Glomerular visceral epithelial cell (primary cell): ENCODE data around the gene CDCA3.

Source experiments
- DNase-seq: peaks from one replicate; pipeline ENCODE4 v3.0.0-alpha.2; 2016; ENCODE audit errors: extremely low spot score

Gene CDCA3

DNA sequence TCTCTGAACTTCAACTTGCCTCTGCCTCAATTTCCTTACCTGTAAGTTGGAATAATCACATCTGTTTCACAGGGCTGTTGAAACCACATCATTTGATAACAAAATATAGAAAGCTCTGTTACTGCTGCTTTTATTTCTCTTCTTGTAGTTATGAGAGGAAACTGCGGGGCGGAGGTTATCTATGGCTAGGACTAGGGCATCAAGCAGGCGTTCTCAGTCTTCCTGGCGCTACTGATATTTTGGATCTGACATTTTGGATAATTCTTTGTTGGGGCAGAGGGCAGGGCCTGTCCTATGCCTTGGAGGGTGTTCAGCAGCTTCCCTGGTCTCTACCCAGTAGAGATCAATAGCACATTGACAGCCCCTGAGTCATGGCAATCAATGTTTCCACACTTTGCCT is 19.0 kb downstream of the CDCA3 start:
- no peak for DNase-seq

DNA sequence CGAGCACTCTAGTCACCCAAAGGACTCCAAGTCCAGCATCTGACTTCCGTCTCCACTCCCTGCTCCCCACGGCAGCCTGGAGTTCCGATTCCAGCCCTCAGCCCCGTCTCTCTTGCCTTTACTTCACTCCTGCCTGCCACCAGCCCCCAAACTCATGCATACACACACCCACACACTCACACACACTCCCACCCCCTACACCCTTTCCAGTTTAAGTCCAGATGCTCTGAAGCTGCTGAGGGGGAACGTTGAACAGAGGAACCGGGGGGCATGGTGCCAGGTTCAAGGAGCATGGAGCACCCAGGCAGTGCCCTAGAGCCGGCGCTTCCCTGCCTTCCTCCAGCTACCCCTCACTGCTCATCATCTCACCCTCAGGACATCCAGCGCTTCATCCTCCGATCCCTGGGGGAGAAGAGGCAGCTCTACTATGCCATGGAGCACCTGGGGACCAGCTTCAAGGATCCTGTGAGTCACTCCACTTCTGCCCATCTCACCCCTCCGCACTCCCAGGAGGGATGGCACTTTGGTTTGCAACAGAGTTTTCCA is 19.6 kb downstream of the CDCA3 start:
- no peak for DNase-seq

DNA sequence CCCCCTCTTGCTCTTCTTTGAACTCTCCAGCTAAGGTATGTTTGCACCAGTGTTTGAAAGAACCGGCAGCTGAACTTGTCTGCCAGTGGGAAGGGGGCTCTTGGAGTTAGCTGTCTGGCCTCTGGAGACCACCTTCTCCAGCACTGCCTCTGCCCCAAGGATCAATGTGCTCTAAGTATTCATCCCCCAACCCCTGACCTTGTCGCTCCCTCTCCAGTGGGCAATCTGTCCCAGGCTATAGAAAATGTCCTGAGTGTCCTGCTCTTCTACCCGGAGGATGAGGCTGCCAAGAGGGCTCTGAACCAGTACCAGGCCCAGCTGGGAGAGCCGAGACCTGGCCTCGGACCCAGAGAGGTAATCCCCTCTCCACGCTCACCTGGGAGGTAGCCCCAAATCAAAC is 20.1 kb downstream of the CDCA3 start:
- DNase-seq: no peak

DNA sequence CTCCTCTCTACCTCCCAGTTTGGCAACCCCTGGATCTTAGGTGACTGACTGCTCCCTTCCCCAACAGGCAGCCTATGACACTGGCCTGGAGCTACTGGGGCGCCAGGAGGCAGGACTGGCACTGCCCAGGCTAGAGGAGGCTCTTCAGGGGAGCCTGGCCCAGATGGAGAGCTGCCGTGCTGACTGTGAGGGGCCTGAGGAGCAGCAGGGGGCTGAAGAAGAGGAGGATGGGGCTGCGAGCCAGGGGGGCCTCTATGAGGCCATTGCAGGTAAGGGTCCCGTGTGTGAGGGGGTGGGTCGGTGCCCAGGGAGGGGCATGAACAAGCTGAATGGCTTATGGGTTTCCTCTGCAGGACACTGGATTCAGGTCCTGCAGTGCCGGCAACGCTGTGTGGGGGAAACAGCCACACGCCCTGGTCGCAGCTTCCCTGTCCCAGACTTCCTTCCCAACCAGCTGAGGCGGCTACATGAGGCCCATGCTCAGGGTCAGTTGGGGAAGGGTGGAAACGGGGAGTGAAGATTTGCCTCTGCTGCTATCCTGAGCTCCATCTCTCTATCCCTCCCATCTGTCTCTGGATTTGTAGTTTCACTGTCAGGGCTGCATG is 20.7 kb downstream of the CDCA3 start:
- no peak for DNase-seq

DNA sequence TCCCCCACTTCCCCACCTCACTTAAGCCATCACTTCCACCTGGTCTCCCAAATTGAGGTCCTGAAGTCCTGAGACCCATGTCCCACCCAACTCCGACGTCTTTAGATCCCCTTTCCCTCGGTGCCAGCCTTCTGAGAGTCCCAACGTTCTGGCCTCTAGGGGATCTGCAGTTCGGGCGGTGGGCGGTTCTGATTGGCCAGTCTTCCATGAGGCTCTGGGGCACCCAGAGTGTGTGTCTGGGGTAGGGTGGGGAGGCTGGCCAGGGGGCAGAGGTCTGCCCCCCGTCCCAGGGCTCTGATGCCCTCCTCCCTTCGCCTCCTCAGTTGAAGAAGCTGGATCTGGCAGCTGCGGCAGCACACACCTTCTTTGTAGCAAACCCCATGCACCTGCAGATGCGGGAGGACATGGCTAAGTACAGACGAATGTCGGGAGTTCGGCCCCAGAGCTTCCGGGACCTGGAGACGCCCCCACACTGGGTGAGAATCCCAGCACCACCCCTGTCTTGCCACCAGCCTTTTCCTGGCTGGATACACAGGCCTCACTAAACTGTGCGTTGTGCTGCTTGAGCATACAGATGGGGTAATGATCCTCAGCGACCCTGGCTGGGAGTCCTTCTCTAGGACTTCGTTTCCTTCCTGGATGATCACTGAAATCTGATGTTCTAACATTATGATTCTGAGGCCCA is 21.4 kb downstream of the CDCA3 start:
- DNase-seq: no peak

DNA sequence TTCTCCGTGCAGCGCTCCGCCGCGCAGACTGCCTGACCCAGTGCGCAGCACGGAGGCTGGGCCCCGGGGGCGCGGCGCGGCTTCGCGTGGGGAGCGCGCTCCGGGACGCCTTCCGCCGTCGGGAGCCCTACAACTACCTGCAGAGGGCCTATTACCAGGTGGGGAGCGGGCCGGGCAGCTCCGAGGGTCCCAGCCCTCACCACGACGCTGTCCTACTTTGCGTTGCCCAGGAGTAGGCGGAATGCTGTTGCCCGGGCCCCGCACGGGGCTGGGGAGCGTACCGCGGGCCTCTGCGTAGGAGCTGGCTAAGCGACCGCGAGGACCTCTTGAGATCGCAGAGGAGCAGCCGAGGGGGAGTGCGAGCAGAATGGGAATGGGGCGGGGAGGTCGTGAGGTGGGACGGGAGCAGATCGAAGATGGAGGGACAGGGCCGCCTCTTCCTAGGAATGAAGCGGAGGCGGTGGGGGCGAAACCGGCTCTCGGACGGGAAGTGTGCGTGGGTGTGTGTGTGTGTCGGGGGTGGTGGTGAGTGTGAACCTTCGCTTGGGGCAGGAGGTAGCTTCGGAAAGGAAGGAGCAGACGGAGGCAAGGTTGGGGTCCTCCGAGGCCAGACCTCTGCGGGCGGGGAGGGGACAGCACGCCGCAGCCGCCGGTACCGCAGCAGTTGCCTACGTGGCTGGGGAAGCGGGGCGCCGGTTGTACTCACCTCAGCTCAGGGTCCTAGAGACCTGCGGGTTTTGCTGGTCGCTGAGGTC is 22.1 kb downstream of the CDCA3 start:
- DNase-seq: peak; percentile 37

DNA sequence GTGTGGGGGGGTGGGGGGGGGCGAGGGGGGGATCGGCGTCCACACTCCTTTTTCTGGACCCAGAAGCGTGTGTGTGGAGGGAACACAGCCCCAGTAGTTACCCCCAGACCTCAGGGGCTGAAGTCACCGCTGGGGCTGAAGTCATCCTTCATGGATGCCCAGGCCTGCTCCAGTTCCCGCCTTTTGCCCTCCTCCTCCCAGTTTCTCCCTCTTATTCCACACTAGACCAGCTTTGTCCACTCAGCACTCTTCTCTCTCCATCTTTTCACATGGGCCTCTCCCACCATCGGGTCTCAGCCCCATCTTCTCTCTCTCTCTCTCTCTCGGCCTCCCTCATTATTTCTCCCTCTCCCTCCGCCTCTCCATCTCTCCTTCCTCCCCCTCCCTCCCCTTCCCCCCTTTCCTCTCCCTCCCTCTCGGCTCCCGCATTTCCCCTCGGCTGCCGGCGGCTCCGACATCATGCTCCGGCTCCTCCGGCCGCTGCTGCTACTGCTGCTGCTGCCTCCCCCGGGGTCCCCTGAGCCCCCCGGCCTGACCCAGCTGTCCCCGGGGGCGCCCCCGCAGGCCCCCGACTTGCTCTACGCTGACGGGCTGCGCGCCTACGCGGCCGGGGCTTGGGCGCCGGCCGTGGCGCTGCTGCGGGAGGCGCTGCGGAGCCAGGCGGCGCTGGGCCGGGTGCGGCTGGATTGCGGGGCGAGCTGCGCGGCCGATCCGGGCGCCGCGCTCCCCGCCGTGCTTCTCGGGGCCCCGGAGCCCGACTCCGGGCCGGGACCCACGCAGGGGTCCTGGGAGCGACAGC is 22.9 kb downstream of the CDCA3 start, which contains the start of gene P3H3:
Gene P3H3, plus strand, starts transcription at position 426 of the 799 bp plus-strand sequence. Its CDS starts 34 bp downstream, at position 460.
- DNase-seq: peak; percentile 55

DNA sequence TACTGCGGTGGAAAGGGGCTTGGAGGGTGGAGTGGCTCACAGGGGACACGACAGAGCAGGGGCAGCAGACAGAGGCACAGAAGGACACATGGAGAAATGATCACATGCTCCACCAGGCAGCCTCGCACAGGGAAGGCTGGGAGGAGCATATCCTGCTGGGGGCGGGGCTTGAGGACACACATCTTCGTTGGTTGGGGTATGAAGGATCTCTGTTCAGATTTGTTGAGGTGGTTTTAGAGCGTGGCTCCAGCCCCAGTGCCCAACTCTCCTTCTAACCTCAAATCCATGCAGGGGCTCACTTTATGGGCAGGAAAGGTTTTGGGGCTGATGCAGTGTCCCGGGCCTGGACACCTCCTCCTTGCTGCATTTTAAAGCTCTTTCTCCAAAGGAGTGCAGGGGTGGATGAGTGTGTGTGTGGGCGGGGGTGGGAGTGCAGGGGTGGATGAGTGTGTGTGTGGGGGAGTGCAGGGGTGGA is 23.6 kb downstream of the CDCA3 start:
- peak; percentile 69 for DNase-seq

DNA sequence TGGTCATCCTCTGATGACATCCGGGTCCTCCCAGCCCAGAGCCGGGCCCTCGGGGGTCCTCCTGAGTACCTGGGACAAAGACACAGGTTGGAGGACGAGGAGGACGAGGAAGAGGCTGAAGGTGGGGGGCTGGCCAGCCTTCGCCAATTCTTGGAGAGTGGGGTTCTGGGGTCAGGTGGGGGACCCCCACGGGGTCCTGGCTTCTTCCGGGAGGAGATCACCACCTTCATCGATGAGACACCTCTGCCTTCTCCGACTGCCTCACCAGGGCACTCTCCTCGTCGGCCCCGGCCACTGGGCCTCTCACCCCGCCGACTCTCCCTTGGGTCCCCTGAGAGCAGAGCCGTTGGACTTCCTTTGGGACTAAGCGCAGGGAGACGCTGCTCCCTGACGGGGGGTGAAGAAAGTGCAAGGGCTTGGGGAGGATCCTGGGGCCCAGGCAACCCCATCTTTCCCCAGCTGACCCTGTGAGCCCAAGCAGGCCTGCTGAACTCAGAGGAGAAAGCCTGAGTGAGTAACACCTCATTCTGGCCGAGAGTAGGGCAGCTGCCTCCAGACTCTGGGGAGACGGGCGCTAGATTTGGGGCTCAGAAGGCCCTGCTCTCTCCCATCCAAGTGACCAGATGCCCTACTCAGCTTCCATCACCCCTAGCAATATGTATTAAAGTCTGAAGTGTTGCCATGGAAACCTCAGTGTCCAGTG is 24.2 kb downstream of the CDCA3 start:
- no peak for DNase-seq

DNA sequence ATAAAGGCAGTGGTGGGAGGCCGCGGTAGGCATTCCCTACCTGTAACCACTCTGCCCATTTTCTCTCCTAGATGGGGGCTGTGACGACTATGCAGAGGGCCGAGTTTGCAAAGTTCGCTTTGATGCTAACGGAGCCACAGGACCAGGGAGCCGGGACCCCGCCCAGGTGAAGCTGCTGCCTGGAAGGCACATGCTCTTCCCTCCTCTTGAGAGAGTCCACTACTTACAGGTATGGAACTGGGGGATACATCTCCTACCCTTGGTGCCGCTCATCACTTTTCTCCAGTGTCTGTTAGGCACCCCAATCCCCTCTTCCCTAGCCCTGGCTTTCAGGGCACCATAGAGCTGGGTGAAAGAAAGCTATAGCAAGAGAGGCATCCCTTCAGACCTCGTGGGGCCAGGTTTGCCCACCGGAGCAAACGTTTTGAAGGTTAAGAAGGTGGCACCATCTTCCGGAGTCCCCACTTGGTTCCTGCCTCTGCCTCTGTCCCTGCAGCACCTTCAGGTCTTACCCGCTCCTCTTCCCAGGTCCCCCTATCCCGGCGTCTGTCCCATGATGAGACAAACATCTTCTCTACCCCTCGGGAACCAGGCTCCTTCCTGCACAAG is 24.9 kb downstream of the CDCA3 start:
- DNase-seq: no peak

DNA sequence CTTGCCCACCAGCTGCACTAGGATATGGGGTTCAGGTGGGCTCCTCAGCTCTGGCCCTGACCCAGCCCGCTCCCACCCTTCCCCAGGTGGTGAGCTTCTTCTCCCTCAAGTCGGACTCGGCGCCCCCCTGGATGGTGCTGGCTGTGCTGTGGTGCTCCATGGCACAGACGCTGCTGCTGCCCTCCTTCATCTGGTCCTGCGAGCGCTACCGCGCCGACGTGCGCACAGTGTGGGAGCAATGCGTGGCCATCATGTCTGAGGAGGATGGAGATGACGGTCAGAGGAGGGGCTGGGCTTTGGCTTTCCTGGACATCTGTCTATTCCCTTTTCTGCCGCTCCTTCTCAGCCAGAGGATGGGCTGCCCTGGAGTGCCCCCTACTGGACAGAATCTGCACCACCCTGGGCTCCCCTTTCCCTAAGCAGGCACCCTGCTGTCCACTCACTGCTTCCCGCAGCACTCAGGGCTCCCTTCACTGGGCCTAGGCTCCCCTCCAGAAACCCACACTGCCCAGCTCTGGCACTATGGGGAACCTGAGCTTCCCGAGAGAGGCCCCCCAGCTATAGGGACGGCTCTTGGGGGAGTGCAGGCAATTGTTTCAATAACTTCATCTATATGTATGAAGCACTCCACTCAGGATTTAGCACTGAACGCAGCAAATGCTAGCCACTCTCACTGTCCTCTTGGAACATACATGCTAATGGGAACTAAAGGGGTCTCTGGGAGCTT is 25.5 kb downstream of the CDCA3 start:
- peak; percentile 85 for DNase-seq

DNA sequence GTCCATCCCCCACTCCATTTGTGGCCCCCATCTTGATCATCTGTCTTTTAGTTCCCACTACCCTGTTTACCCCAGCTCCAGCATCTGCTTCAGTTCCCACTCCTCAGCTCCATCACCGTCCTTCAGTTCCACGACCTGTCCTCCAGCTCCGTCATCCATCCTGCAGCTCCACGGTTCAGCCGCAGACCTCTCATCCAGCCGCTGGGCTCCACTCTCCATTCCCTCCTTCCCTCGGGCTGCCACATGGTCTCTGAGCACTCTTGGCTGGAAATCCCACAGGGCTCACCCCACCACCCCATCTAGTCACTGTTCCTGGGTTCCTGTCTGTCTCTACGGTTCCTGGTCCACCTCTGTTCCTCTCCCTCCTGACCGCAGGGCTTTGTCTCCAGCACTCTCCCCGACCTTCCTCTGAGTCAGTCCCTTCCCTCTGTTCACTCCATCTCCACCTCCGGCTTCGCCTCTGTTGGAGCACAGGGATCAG is 26.1 kb downstream of the CDCA3 start:
- peak; percentile 42 for DNase-seq

DNA sequence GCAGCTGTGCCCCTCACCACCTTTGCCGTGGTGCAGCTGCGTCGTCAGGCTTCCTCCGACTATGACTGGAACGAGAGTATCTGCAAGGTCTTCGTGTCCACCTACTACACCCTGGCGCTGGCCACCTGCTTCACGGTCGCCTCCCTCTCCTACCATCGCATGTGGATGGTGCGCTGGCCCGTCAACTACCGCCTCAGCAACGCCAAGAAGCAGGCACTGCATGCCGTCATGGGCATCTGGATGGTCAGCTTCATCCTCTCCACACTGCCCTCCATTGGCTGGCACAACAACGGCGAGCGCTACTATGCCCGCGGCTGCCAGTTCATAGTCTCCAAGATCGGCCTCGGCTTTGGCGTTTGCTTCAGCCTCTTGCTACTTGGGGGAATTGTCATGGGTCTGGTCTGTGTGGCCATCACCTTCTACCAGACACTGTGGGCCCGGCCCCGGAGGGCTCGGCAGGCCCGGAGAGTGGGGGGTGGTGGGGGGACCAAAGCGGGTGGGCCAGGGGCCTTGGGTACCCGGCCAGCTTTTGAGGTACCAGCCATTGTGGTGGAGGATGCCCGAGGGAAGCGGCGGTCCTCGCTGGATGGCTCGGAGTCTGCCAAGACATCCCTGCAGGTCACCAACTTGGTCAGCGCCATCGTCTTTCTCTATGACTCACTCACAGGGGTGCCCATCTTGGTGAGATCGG is 26.9 kb downstream of the CDCA3 start:
- no peak for DNase-seq

DNA sequence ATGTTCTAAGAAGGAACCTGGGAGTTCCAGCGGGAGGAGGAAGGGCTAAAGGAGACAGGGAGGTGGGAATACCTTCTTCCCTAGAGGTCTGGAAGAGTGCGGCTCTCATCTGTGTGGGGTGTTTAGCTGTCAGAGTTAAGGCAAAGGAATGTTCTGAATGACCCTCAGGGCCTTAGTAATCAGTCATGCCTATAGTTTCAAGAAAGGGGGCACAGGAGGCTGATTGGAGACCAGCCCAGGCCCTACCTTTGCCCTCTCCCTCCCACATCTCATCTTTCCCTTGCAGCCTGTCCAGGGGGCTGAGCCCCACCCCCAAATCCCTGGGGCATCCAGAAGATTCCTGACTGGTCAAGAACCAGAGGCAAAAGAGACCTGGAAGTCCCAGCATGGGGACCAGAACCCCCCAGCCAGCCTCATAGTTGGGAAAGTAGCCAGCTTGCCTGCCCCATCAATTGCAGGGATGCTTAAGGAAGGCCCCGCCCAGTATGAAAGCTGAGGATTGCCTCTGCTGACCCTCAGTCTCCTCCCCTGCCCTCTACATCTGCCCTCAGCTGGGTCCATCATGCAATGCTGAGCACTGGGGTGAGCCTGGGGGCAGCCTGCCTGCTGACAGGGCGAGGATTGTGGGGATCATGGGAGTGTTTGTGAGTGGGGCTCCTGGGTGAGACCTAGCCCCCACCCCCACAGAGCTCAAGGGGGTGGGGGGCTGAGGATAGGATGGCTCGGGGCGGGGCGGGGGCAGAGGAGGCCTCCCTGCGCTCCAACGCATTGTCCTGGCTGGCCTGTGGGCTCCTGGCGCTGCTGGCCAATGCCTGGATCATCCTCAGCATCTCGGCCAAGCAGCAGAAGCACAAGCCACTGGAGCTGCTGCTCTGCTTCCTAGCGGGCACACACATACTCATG is 27.7 kb downstream of the CDCA3 start:
- no peak for DNase-seq

DNA sequence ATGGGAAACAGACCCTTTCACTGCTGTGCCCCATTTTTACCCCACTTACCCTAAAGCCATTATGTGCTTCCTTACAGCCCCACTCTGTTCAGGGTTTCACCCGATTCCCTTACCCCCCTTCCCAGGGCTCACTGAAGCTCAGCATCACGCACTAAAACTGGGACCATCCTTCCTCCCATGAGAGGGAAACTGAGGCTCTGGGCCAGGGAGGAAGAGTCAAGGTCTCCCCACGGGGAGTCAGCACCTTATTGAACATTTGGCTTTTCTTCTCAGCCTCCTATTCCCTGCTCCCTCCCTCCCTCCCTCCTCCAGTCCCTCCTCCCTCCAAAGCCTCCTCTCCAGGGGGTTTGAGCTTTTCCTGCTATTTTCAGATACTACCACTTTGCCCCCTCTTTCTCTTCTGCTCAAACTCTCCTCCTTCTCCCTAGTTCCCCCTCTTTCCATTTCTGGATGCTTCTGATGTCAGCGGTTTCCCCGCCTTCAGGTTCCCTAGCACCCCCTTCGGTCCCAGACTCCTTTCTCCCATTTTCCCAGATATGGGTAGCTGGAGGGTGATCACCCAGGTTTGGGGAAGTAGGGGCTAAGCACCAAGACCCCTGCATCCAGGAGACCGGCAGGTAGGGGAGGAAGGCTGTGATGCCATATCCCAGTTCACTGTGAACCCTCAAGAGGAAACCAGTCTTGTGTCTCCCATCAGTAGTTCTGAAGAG is 28.5 kb downstream of the CDCA3 start:
- DNase-seq: no peak

DNA sequence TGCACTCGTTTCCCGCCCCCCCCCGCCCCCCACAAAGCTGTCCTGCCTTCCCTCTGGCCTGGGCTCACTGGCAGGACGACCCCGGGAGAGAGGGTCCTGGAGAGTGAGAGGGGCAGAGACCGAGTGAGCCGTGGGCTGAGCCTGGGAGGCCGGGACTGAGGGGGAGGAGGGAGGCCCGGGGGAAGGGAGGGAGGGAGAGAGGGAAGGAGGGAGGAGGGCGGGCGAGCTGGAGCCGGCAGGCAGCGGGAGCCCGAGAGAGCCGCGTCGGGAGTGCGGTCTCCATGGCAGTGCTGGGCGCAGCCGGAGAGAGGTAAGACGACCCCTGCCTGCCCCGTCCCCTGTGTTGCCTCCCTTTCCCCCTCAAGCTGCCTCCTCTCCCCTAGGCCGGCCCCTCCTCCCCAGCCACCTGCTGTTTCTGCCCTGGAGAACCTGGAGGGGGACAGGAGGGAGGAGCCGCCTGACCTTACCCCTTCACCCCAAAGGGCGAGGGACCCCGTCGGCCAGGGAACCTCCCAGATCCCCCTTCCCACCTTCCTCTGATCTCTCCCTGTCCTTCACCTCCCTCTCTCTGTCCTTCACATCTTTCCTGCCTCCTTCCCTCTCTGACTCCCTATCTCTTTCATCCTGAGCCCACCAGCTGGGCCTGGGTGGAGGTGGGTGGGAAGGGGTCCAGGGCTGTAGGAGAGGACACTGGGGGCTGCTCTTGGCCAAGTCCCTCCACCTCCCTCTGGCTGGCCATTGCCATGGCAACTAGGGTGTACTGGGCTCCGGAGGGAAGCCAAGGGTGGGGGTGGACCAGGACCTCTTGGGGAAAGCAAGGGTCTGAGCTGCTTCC is 29.3 kb downstream of the CDCA3 start, which contains the start of gene GPR162:
Gene GPR162, plus strand, starts transcription at position 231 of the 835 bp plus-strand sequence. CDS start 2,078 bp downstream, outside the sequence.
- DNase-seq: peak; percentile 41
